Thyroid gland (tissue), 4 donors: ENCODE data around the gene VEPH1. TPM values are rescaled to one million over a fixed set of nuclear protein-coding genes. Genes with fewer than 3 reads are reported as not detected.

Source experiments
- DNase-seq, 2 donors: peaks; one replicate each; pipeline ENCODE4 v3.0.0-alpha.2; 2019
- H3K27ac ChIP-seq, 3 donors: fragments of 200-600 bp; sonication (generic); 1 replicate in 2 of 3; 2 replicates in 1 of 3; pipeline ENCODE4 v1.5.1; 2016 to 2019; ENCODE audit warnings: mild to moderate bottlenecking in 1 of 3, moderate library complexity in 1 of 3
- H3K27me3 ChIP-seq: fragments of 200-600 bp; sonication (generic); one replicate; pipeline ENCODE4 v1.5.1; 2019
- H3K36me3 ChIP-seq, 2 donors: fragments of 200-600 bp; sonication (generic); one replicate each; pipeline ENCODE4 v1.5.1; 2016 to 2019
- H3K4me1 ChIP-seq, 2 donors: fragments of 200-600 bp; sonication (generic); one replicate each; pipeline ENCODE4 v1.5.1; 2017 to 2019
- H3K4me3 ChIP-seq, 3 donors: fragments of 200-600 bp; sonication (generic); replicated peaks in 1 of 3; 1 replicate in 2 of 3; 2 replicates in 1 of 3; pipeline ENCODE4 v1.5.1; 2016; ENCODE audit warnings: mild to moderate bottlenecking in 1 of 3
- H3K9me3 ChIP-seq: fragments of 200-600 bp; sonication (generic); one replicate; pipeline ENCODE4 v1.5.1; 2017
- CTCF ChIP-seq, 6 experiments: fragments of 200-600 bp in 3 of 6; fragments of 450-650 bp in 3 of 6; sonication (generic) in 3 of 6; IDR thresholded peaks; one replicate each; pipeline ENCODE4 v1.5.1; 2016 to 2019; ENCODE audit warnings: antibody characterized with exemption in 6 of 6, mild to moderate bottlenecking in 2 of 6, inconsistent platforms in 1 of 6, moderate library complexity in 1 of 6
- POLR2A ChIP-seq, 2 donors: fragments of 450-650 bp; IDR thresholded peaks; one replicate each; pipeline ENCODE4 v1.6.1; 2017; ENCODE audit warnings: antibody characterized with exemption in 2 of 2, mild to moderate bottlenecking in 2 of 2, moderate library complexity in 1 of 2
- WGBS, 2 donors: methylation state at CpG; one replicate each; pipeline ENCODE4 v1.1.5; 2017; 5-methylcytosine and 5-hydroxymethylcytosine counted together
- intact Hi-C: fragments of 100-400 bp; cut with DNase I; formaldehyde crosslinking; loops from one replicate; pipeline ENCODE4 v1.15.1; 2023
- total RNA-seq, 4 donors: library from RNA; depleted of rRNA; stranded (reverse); fragments of >200 nt; gene quantifications; one replicate each; pipeline ENCODE4 v1.2.3, GENCODE V29; 2016

Gene VEPH1
- total RNA-seq, 4 donors from 2014 or later, result 1.7 to 12.0 (median 5.0) TPM

GRCh38 chr3:157360044-157360443 lies 143.2 kb downstream of the VEPH1 start:
- Histone ChIP-seq H3K36me3 (no peaks in the 10 kb centered on the region), H3K27ac (no peak overlapping the region), H3K27me3 (no peaks in the 10 kb centered on the region), H3K4me1 (no peaks in the 10 kb centered on the region), H3K9me3 (no peaks in the 10 kb centered on the region), H3K4me3 (no peak overlapping the region)
- TF ChIP-seq POLR2A (IDR thresholded peaks at IDR 0.05), result no peak
- TF ChIP-seq CTCF (IDR thresholded peaks at IDR 0.05), result no peak
- intact Hi-C loops, result no loop called here
- no peak for DNase-seq
- 73 to 78% methylated on average over 2 of the region's 2 CpGs for WGBS, 2 donors

- no peaks in the 10 kb centered on the region for H3K9me3 ChIP-seq
- WGBS, 2 donors, result 56 to 74% methylated on average over 1 of the region's 1 CpG
- DNase-seq, result no peak
- H3K4me3 ChIP-seq, result no peak overlapping the region
- no peaks in the 10 kb centered on the region for H3K36me3 ChIP-seq
- no peak overlapping the region for H3K27ac ChIP-seq
- TF ChIP-seq CTCF (IDR thresholded peaks at IDR 0.05), result no peak
- TF ChIP-seq POLR2A (IDR thresholded peaks at IDR 0.05), result no peak
- no peaks in the 10 kb centered on the region for H3K27me3 ChIP-seq
- H3K4me1 ChIP-seq, result no peaks in the 10 kb centered on the region
- intact Hi-C loops, result no loop called here
Measured at GRCh38 chr3:157356541-157356940, 146.7 kb downstream of the VEPH1 start.

GRCh38 chr3:157355276-157355675 lies 147.9 kb downstream of the VEPH1 start:
- Histone ChIP-seq H3K27me3 (no peaks in the 10 kb centered on the region), H3K9me3 (no peaks in the 10 kb centered on the region), H3K4me1 (no peaks in the 10 kb centered on the region), H3K27ac (no peak overlapping the region), H3K4me3 (no peak overlapping the region), H3K36me3 (no peaks in the 10 kb centered on the region)
- DNase-seq, result peak in 1 of 2 donors; percentile 33
- WGBS, 2 donors, result 67 to 68% methylated on average over 2 of the region's 2 CpGs
- TF ChIP-seq CTCF (IDR thresholded peaks at IDR 0.05), result no peak
- no peak for TF ChIP-seq POLR2A (IDR thresholded peaks at IDR 0.05)
- intact Hi-C loops, result no loop called here

GRCh38 chr3:157354722-157355121 lies 148.5 kb downstream of the VEPH1 start:
- intact Hi-C loops, result no loop called here
- H3K9me3 ChIP-seq, result no peaks in the 10 kb centered on the region
- no peaks in the 10 kb centered on the region for H3K27me3 ChIP-seq
- no peaks in the 10 kb centered on the region for H3K4me1 ChIP-seq
- no peaks in the 10 kb centered on the region for H3K36me3 ChIP-seq
- no peak overlapping the region for H3K27ac ChIP-seq
- no peak for DNase-seq
- 42 to 44% methylated on average over 1 of the region's 1 CpG for WGBS, 2 donors
- peak in 1 of 6 experiments; percentile 14 for TF ChIP-seq CTCF (IDR thresholded peaks at IDR 0.05)
- TF ChIP-seq POLR2A (IDR thresholded peaks at IDR 0.05), result no peak
- H3K4me3 ChIP-seq, result no peak overlapping the region

GRCh38 chr3:157354254-157354653 lies 149.0 kb downstream of the VEPH1 start:
- Histone ChIP-seq H3K4me3 (no peak overlapping the region), H3K36me3 (no peaks in the 10 kb centered on the region), H3K27me3 (no peaks in the 10 kb centered on the region), H3K27ac (no peak overlapping the region), H3K4me1 (no peaks in the 10 kb centered on the region), H3K9me3 (no peaks in the 10 kb centered on the region)
- no peak for TF ChIP-seq POLR2A (IDR thresholded peaks at IDR 0.05)
- TF ChIP-seq CTCF (IDR thresholded peaks at IDR 0.05), result no peak
- DNase-seq, result no peak
- intact Hi-C loops, result no loop called here
- WGBS, 2 donors, result 85 to 96% methylated on average over 1 of the region's 1 CpG
